Liver (tissue), 3 donors: ENCODE measurements around the gene ACOT13.

Experiments
- JUND ChIP-seq, 2 donors: IDR thresholded peaks; 2 replicates each; pipeline ENCODE4 v1.6.1; 2016; ENCODE audit warnings: antibody characterized with exemption in 2 of 2
- RAD21 ChIP-seq, 2 donors: IDR thresholded peaks; 2 replicates each; pipeline ENCODE4 v1.6.1; 2016; ENCODE audit warnings: antibody characterized with exemption in 2 of 2, mild to moderate bottlenecking in 2 of 2
- YY1 ChIP-seq: IDR thresholded peaks from 2 replicates; pipeline ENCODE4 v1.6.1; 2016; ENCODE audit warnings: antibody characterized with exemption, mild to moderate bottlenecking
- TF ChIP-seq, protein P1 (sequence below): fragments of 150-350 bp; IDR thresholded peaks from 2 replicates; pipeline ENCODE4 v1.5.1; 2017; ENCODE audit warnings: improper control_type of control experiment, low read depth, low read length; ENCODE audit not compliant: missing input control
- TF ChIP-seq, protein P2 (sequence below): IDR thresholded peaks from 2 replicates; pipeline ENCODE4 v1.6.1; 2016; ENCODE audit warnings: antibody characterized with exemption
- TF ChIP-seq, protein P3 (sequence below): IDR thresholded peaks from 2 replicates; pipeline ENCODE4 v1.6.1; 2016; ENCODE audit warnings: antibody characterized with exemption
- TF ChIP-seq, protein P4 (sequence below): IDR thresholded peaks from 2 replicates; pipeline ENCODE4 v1.6.1; 2016; ENCODE audit warnings: antibody characterized with exemption, mild to moderate bottlenecking
- donor health status: healthy.
- donor health status: healthy.

DNA sequence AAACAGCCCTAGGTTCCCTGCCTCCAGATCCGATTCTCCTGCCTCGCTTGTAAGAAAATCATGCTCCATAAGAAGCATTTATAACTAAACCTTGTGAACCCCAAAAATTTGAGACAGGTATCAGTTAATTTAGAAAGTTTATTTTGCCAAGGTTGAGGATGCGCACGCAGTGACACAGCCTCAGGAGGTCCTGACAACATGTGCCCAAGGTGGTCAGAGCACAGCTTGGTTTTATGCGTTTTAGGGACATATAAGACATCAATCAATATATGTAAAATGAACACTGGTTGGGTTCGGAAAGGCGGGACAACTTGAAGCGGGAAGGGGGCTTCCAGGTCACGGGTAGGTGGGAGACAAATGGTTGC is 2.1 kb downstream of the ACOT13 start:
- TF ChIP-seq, protein P1, sequence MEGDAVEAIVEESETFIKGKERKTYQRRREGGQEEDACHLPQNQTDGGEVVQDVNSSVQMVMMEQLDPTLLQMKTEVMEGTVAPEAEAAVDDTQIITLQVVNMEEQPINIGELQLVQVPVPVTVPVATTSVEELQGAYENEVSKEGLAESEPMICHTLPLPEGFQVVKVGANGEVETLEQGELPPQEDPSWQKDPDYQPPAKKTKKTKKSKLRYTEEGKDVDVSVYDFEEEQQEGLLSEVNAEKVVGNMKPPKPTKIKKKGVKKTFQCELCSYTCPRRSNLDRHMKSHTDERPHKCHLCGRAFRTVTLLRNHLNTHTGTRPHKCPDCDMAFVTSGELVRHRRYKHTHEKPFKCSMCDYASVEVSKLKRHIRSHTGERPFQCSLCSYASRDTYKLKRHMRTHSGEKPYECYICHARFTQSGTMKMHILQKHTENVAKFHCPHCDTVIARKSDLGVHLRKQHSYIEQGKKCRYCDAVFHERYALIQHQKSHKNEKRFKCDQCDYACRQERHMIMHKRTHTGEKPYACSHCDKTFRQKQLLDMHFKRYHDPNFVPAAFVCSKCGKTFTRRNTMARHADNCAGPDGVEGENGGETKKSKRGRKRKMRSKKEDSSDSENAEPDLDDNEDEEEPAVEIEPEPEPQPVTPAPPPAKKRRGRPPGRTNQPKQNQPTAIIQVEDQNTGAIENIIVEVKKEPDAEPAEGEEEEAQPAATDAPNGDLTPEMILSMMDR, result no peak
- TF ChIP-seq RAD21 (IDR thresholded peaks at IDR 0.05) (no peak), JUND (IDR thresholded peaks at IDR 0.05) (no peak), YY1 (no peak)
- TF ChIP-seq, protein P2, sequence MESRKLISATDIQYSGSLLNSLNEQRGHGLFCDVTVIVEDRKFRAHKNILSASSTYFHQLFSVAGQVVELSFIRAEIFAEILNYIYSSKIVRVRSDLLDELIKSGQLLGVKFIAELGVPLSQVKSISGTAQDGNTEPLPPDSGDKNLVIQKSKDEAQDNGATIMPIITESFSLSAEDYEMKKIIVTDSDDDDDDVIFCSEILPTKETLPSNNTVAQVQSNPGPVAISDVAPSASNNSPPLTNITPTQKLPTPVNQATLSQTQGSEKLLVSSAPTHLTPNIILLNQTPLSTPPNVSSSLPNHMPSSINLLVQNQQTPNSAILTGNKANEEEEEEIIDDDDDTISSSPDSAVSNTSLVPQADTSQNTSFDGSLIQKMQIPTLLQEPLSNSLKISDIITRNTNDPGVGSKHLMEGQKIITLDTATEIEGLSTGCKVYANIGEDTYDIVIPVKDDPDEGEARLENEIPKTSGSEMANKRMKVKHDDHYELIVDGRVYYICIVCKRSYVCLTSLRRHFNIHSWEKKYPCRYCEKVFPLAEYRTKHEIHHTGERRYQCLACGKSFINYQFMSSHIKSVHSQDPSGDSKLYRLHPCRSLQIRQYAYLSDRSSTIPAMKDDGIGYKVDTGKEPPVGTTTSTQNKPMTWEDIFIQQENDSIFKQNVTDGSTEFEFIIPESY, result no peak
- TF ChIP-seq, protein P3, sequence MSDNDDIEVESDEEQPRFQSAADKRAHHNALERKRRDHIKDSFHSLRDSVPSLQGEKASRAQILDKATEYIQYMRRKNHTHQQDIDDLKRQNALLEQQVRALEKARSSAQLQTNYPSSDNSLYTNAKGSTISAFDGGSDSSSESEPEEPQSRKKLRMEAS, result no peak
- TF ChIP-seq, protein P4, sequence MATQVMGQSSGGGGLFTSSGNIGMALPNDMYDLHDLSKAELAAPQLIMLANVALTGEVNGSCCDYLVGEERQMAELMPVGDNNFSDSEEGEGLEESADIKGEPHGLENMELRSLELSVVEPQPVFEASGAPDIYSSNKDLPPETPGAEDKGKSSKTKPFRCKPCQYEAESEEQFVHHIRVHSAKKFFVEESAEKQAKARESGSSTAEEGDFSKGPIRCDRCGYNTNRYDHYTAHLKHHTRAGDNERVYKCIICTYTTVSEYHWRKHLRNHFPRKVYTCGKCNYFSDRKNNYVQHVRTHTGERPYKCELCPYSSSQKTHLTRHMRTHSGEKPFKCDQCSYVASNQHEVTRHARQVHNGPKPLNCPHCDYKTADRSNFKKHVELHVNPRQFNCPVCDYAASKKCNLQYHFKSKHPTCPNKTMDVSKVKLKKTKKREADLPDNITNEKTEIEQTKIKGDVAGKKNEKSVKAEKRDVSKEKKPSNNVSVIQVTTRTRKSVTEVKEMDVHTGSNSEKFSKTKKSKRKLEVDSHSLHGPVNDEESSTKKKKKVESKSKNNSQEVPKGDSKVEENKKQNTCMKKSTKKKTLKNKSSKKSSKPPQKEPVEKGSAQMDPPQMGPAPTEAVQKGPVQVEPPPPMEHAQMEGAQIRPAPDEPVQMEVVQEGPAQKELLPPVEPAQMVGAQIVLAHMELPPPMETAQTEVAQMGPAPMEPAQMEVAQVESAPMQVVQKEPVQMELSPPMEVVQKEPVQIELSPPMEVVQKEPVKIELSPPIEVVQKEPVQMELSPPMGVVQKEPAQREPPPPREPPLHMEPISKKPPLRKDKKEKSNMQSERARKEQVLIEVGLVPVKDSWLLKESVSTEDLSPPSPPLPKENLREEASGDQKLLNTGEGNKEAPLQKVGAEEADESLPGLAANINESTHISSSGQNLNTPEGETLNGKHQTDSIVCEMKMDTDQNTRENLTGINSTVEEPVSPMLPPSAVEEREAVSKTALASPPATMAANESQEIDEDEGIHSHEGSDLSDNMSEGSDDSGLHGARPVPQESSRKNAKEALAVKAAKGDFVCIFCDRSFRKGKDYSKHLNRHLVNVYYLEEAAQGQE, result no peak
